SK-N-MC (cell line): ENCODE data around the gene IGF2R.

Source experiments
- EZH2 ChIP-seq: fragments of 200-600 bp; sonication (generic); IDR thresholded peaks from one replicate; pipeline ENCODE4 v1.6.1; 2017; ENCODE audit warnings: antibody characterized with exemption
- FOXP2 ChIP-seq: optimal IDR thresholded peaks from 2 replicates; pipeline ENCODE3; 2011; ENCODE audit warnings: mild to moderate bottlenecking, moderate library complexity; ENCODE audit not compliant: insufficient read depth; ENCODE audit errors: extremely low read length, control extremely low read depth
- POLR2AphosphoS5 ChIP-seq: IDR thresholded peaks from 2 replicates; pipeline ENCODE4 v1.6.1; 2012; ENCODE audit warnings: mild to moderate bottlenecking, low read depth, low read length, borderline replicate concordance

DNA sequence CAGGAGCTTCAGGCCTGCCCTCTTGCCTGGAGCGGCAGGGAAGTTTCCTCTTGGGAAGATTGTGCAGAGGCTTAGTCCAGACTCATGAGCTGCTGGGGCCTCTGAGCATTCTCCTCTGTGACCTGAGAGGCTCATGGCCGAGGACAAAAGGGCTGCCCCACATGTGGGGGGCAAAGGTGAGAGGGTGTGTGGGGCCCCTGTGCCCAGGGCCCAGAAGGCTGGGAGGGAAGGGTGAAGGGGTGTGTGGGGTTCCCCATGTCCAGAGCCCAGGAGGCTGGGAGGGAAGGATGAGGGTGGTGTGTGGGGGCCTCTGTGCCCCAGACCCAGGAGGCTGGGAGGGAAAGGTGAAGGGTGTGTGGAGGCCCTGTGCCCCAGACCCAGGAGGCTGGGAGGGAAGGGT is 101.9 kb downstream of the IGF2R start:
- TF ChIP-seq POLR2AphosphoS5, result no peak
- no peak for TF ChIP-seq EZH2
- TF ChIP-seq FOXP2, result no peak
